ENCODE data around the gene ARFRP1.
"Not testable (repeated sequence)": the region's sequence is repeated elsewhere in the genome, so short reads cannot be mapped to it uniquely, and the experiment has no call there.

Gene ARFRP1

GRCh38 chr20:63671695-63672094 is 36.1 kb downstream of the ARFRP1 start:
- not testable (repeated sequence) for DNase-seq

GRCh38 chr20:63668351-63668750 is 39.4 kb downstream of the ARFRP1 start:
- DNase-seq: no peak

GRCh38 chr20:63667858-63668257 is 39.9 kb downstream of the ARFRP1 start:
- no peak for DNase-seq

GRCh38 chr20:63665708-63666107 is 42.1 kb downstream of the ARFRP1 start:
- DNase-seq: no peak

DNA sequence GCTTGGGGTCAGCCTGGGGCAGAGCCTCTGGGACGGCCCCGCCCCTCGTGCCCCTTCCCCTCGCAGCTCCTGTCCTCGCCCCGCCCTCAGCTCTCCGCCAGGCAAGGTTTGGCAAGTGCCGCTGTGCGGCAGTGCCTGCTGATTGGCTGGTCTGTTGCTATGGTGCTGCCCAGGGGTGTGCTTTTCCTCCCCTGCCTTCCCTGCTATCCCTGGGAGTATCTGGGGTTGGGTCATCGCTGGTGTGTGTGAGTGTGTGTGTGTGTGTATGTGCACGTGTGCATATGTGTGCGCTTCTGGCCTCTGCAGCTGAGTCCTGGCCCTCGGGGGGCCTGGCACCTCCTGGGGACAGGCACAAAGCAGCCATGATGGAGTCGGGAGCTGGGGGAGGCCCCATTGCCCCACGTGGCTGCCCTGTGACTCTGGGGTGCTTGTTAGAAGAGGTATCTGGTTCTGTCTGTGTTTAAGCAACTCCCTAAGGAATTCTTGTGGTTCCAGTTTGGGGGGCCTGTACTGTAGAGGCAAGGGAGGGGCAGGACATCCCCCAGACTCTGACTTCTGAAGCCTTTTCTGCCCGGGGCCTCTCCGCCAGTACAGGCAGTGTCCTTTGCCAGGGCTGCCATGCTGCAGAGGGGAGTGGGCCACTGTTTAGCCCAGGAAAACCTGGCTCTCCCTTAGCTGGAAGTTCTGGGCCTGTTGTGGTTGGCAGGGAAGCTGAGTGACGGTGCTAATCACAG is 42.7 kb downstream of the ARFRP1 start:
- no peak for DNase-seq

DNA sequence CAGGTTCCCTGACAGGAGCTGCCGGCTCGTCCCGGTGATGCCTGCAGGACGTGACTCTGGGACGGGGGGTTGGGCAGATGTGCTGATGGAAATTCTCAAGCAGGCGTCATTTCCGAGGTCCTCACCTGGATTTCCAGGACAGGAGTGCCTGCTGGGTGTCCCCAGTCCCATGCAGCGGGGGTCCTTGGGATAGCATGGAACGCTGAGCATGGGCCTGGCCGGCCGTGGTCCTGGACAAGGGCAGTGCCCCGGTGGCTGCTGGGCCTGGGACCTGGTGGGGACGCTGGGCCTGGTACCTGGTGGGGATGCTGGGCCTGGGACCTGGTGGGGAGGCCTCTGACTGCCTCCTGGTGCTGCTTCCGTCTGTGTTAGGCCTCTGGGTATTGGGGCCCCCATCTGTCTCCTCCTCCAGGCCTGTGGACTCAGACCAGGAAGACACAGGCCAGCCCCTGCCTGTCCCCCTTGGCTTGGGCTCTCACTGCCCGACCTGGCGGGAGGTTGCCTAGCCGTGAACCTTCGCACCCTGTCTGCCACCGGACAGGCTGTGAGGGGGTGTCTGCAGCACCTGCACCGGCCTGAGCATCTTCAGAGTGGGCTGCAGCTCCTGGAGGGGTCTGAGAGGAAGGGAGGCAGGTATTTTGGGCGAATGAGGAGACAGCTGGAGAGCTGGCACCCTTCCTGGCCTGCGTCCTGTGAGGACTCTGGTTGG is 43.5 kb downstream of the ARFRP1 start:
- DNase-seq: no peak

DNA sequence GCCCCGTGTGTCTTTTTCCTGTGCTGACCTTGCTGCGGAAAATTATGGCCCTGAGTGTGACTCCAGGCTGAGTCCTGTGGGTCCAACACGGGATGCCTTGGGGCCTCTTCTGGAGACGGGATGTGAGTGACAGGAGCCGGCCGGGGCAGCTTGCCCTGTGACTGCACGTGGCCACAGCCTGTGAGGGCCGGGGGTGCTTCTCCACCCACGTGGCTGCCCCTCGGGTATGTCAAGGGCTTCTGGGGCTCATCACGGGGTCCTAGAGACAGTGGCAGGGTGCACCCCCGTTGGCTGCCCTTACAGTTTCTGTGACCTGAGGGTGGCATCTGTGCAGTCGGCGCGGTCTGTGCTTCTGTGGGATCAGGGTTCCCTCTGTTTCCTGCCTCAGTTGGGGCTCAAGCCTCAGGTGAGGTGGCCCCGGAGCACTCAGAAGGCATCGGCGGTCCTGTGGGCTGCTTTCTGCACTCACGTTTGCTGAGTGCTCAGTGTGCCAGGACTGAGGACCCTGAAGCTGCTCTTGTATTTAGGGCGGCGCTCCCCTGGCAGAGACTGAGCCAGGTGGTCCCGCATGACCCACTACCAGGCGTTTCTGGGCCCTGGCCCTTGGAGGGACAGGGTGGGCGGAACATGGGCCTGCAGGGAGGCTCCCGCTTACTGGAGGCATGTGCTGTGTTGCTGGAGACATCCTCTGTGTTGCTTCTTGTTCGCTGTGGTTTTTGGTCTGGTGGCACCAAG is 44.3 kb downstream of the ARFRP1 start:
- no peak for DNase-seq

DNA sequence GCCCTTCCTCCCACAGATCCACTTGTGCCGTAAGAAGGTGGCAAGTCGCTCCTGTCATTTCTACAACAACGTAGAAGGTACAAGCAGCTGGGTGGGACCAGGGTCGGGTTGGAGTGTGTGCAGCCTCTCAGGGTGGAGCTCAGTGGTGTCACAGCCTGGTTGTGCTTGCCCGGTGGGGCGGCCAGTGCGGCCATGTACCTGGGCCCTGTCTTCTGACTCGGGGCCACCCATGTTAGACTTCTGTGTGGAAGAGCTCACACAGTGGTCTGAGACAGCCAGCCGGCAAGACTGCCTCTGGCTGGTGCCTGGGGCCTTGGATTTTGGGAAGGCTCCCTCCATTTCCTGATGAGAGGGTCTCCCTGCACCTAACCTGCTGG is 45.0 kb downstream of the ARFRP1 start:
- DNase-seq: no peak

GRCh38 chr20:63661959-63662812 is 45.6 kb downstream of the ARFRP1 start:
- DNase-seq: no peak

- no peak for DNase-seq
These were observed 46.7 kb downstream of the ARFRP1 start for GRCh38 chr20:63661108-63661507.

GRCh38 chr20:63660622-63661021 is 47.2 kb downstream of the ARFRP1 start:
- no peak for DNase-seq

- not testable (repeated sequence) for DNase-seq
These were observed 47.6 kb downstream of the ARFRP1 start for GRCh38 chr20:63660174-63660573.

GRCh38 chr20:63659370-63659769 is 48.4 kb downstream of the ARFRP1 start:
- no peak for DNase-seq

DNA sequence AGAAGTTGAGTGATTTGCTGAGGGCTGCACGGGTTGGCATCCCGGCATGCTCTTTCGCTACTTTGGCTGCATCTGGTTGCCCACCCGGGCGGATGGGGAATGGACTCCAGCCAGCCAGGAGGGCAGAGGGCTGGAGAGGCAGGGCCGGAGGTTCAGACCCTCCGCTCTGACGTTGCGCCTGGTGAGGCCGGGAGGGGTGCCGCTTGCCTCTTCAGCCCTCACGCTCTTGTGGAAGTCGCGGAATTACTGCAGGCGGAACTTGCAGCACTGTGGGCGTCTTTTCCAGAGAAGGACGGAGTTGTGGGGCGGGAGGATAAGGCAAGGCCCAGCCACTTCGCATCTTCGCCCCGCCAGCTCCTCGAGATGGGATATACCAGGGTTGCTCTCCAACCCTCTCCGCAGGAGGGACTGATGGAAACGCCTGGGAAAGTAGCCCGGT is 49.0 kb downstream of the ARFRP1 start:
- peak; percentile 52 for DNase-seq

- DNase-seq: peak; percentile 93
These were observed 49.6 kb downstream of the ARFRP1 start, which contains the start of gene RTEL1 for GRCh38 chr20:63657937-63658748. TSS of gene RTEL1 (plus strand) at chr20:63658312. CDS start at chr20:63659403, 1,091 bp downstream.

GRCh38 chr20:63657260-63657936 is 50.4 kb downstream of the ARFRP1 start:
- DNase-seq: no peak

DNA sequence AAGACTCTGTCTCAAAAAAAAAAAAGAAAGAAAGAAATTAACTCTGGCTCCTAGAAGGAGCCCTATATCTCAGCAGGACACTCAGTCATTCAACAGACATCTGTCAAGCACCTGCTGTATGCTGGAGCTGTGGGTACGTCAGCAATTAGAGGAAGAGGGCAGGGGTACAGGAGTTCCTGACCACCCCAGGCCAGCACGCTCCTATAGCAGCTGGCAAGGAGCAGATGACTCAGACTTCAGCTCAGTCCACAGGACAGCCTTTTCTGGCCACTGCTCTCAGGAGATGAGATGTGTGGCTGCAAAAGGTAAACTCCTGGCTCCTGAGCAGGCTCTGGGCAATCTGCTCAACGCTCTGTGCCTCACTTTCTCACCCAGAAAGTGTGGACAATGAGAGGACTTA is 51.3 kb downstream of the ARFRP1 start:
- no peak for DNase-seq

GRCh38 chr20:63655249-63655648 is 52.5 kb downstream of the ARFRP1 start:
- DNase-seq: no peak

DNA sequence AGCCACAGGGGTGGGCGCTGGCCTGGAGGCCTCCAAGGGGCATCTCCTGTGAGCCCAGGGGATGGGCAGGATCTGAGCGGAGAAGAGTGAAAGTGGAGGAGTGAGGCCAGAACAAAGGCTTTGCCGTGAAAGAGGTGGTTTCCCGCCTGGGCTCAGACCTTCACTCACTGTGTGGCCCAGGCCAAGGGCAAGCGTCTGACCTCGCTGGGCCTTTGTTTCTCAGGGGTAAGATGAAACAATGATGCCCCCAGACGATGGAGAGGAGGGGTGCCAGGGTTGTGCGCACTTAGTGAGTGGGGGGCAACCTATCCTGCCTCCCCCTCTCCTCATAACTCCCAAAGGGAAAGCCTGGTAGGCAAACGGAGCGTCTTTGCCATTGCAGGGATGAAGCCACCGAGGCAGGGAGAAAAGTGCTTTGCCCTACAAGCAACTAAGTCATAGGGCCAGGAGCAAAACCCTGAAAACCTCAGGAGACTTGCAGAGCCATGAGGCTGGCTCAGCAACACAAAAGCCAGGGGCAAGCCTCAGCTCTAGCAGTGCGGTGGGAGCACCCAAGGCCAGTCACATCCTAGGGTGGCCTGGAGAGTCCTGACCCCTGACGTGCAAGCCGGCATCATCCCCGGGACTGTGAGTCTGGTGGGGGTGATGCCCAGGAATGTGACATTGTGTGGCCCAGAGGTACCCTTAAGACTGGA is 53.7 kb downstream of the ARFRP1 start:
- no peak for DNase-seq

Measured in activated CD4-positive, alpha-beta T cell treated with anti-CD3 and anti-CD28 coated beads, Interleukin-2, Interleukin-6, amounts not matched to agents 100 ng/mL and 50 ng/mL, durations not matched to agents 16 hours and 8 hours (primary cell).